ENCODE data around the gene GDNF.
"Not testable (repeated sequence)": the region's sequence is repeated elsewhere in the genome, so short reads cannot be mapped to it uniquely, and the experiment has no call there.

Gene GDNF

DNA sequence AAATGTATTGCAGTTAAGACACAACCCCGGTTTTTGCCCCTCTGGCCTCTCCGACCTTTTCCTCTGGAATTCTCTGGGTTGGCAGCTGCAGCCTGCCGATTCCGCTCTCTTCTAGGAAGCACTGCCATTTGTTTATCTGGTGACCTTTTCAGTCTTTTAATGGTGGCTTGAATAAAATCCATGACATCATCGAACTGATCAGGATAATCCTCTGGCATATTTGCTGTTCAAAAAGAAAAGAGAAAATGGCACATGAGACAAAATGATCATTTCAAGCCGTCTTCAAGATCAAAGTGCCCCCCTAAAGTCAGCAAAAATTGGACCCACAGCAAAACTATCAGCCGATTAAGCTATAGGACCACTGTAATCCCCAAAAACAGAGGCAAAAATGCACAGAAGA, 23.9 kb downstream of the GDNF start:
- DNase-seq (ENCODE audit: low spot score): no peak

DNA sequence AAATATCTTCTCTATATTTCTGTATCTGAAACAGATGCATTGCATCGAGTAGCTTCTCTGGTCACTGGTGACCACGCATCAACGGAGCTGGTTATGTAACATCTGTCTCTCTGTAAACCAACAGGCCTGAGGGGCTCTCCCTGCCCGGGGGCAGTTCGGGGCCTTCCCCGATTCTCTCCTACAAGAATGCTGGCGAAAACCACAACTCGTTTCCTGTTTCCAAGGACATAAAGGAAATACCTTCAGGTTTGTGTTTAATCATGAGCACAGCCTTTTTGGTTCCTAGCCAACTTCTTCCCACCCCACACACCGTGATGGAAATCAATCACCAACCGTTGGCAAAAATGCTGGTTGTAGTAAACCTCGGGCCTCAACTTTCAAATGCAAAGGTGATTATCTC, 25.1 kb downstream of the GDNF start:
- no peak for DNase-seq (ENCODE audit: low spot score)

DNA sequence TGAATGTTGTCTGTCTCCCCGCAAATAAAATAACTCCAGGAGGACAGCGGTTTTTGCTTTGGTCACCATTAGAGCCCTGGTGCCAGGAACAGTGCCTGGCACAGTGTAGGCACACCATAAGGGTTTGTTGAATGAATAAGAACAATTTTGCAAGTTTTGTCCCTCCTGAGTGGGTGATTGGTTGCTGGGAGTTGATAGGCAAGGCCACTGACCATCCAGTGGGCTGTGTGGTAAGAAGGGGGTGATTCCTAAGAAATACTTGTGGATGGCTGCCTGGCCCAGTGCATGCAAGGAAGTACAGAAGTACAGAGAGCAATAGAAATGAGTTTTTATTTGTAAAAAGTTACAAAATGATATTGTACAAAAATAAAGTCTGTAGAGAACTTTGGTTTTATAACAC, 27.5 kb downstream of the GDNF start:
- no peak for DNase-seq (ENCODE audit: low spot score)

DNA sequence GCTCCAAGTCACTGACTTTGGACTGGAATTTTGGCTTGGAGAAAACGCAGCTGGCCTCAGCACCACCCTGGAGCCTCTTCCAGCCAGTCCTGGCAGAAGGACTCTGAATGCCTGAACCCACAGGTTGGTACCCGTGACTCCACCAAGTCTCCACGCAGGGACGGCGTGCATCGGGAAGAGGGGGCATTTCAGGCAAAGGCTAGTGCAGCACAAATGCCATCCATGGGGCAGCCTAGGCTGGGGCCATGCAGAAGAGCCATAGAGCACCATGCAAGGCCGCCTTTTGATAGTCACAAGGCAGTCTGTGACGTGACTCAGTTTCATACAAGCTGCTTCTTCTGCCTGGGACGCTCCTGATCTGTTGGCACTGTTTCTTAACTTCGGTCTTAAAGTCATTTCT, 28.0 kb downstream of the GDNF start:
- no peak for DNase-seq (ENCODE audit: low spot score)

DNA sequence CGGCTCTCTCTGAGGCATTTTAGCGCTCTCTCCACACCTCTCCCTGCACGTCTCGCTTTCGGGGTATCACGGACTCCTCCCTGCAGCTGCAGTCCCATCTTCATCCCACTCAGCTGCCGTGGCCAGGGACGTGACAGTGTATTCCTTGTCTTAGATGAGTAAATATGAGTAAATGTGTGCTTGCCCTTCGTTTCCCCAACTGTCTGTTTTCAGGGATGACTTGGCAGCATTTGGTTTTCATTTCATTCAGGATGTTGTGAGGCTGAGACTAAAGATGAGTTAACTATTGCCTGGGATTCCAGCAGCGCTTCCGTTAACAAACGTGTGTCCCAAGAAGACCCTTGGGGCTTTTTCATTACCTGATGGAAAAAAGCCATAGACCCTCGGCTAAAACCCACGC, 29.5 kb downstream of the GDNF start:
- DNase-seq (ENCODE audit: low spot score): no peak

DNA sequence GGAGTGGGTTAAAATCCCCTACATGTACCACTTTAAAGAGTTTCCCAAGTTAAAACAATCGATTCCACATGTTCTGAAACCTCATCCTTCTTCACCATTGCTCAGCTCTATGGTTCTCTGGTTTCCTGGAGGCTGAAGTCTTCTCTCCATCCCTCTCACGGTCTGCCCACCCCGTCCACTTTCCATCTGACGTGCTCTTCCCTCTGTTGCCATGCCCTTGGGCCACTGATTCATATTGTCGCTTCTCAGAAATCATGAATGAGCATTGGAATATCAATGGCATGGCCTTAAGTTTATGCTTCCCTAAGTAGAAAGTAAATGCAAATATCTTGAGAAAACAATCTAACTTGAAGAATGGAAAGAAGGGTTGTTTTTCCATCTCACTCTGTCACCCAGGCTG, 30.9 kb downstream of the GDNF start:
- no peak for DNase-seq (ENCODE audit: low spot score)

DNA sequence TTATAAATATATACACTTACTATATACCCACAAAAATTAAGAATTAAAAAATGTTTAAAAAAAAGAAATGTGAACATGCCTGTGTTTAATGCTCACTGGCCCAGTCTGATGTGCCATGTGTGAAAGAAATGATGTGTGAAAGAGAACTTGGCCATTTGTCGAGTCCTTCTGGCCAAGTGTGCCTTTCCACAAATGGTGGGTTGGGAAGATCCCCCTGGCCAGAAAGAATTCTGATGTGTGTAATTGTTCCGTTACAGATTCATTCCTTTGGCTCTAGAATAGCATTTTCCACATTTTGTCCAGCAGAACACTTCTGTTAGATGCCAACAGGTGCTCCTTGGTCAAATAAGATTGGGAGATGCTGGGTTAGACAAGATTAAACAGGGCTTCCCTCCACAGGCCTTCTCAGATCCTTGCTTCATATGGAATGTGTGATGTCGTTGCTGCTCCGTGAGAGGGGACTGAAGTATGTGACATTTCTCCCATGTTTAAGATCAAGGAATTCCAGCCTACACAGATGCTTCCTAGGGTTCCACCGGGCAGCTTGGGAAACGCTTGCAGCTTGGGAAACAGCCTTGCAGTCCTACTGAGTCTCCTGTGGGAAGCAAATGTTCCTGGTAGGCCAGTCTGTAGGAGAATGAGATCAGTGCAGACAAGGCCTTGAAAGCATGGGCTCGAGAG, 32.1 kb downstream of the GDNF start:
- no peak for DNase-seq (ENCODE audit: low spot score)

DNA sequence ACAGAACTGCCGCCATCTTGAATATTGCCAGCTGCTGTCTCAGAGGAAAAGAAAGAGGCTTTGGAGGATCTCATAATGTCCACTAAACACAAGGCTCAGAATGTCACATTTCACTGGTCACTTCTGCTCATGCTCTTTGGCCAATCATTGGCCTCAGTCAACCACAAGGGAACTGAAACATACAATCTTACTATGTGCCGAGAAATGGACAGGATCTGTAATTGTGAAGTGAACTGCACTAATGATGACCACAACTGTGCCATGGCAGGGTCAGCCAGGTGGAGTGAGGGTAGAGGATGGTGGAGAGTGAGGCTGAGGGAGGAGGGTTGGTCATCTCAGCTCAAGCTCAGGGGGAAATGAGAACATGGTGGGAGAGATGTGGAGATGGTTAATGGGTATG, 32.8 kb downstream of the GDNF start:
- DNase-seq (ENCODE audit: low spot score): no peak

DNA sequence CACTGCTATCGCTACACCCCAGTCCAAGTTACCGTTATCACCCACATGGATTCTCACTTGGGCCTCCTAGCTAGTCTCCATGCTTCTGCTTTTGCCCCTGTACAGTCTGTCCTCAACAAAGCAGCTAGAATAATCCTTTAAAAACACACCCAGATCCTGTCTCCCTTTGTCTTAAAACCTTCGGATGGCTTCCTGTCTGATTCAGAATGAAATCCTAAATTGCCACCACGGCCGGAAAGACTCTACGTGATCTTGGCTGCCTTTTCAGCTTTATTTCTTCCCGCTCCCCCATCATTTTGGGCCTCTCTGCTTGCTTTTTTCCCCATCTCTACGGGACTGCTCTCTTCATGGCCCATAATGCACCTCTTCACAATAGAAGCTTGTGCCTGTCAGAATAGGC, 33.4 kb downstream of the GDNF start:
- DNase-seq (ENCODE audit: low spot score): no peak

DNA sequence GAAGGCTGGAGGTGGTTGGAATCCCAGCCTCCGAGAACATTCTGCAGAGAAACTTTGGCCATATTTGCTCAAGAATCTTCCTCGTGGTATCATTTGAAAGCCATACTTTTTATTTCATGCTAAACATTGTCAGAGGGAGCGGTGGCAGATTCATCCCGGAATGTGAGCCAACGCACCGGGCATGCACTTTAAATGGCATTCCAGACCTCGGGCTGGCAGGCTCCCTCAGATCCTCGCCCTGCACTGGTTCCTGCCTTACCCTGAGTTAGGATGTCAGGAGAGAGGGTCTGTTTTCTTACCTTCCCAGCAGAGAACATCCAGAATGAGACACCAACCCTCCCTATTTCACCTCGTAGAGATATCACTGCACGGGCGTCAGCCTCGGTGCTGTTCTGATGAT, 33.8 kb downstream of the GDNF start:
- DNase-seq (ENCODE audit: low spot score): no peak

DNA sequence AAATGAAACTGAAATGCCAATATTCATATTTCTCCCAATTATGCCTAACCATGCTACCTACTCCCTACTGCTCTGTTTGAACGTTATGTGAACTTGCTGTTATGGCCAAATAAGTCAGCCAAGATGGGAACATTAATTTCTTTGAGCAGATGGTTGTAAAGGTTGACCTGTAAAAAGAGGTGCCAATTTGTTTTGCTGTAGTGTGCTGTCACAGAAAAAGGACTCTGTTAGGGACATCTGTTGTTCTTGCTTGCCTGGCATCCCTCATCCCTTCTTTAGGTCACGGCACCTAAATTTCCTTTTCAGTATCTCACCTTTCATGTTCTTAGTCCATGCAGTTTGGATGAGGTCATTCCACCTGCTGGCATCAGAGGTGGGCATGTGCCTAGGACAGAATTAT, 35.4 kb downstream of the GDNF start:
- DNase-seq (ENCODE audit: low spot score): no peak

DNA sequence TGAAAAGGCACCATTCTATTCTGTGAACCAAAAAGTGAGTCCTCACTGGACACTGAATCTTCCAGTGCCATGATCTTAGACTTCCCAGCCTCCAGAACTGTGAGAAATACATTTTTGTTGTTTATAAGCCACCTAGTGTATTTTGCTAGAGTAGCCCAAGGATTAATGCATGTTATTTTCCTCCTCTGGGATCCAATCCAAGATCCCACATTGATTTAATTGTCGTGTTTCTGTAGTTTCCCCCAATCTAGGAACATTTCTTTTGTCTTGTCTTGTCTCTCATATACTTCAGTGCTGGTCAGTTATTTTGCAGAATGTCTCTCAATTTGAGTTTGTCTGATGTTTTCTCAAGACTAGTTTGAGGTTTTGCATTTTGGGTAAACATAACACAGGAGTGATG, 36.4 kb downstream of the GDNF start:
- no peak for DNase-seq (ENCODE audit: low spot score)

DNA sequence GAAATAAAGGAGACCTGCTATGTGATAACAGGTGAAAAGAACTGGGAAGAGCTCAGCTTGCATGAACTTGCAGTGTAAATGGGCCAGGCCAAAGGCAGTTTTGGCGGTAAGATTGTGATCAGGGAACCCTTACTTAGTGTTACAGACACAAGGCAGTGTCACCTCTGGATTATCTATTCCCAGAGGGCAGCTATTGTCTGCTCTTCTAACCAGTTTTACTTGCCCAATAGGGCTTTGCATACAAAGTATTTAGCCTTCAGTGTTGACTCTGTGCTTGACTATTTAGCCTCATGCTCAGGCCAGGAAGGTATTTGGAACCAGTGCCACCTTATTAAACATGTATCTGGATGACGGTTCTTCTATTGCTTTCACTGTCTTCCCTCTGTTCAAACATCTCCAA, 38.3 kb downstream of the GDNF start:
- no peak for DNase-seq (ENCODE audit: low spot score)

DNA sequence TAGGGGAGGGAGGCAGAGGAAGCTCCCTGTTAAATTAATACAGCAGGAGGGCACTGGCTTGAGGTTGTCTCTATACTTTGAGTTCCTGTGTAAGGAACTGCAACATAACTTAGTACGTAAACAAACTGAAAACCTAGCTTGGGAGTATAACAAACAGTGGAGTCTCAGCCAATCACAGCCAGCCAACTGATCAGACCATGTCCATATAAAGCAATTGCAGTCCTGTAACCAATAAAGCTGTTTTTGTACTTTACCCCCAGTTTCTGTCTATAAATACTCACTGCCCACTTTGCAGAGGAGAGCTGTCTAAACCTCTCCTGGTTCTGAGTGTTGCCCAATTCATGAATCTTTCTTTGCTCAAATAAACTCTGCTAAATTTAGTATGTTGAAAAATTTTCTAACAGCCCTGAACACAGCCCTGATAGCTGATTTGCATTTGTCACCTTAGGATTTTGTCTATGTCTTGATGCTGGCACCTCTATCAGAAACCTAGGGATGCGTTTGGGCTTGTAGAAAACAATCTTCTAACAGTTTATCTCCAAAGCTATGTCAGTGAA, 39.9 kb downstream of the GDNF start:
- DNase-seq (ENCODE audit: low spot score): no peak

DNA sequence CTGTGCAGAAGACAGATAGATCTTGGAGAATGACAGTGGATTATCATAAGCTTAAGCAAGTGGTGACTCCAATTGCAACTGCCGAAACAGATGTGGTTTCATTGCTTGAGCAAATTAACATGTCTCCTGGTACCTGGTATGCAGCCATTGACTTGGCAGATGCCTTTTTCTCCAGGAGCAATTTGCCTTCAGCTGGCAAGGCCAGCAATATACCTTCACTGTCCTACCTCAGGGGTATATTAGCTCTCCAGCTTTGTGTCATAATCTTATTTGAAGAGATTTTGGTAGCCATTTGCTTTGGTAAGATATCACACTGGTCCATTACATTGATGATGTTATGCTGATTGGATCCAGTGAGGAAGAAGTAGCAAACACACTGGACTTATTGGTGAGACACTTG, 43.4 kb downstream of the GDNF start:
- DNase-seq (ENCODE audit: low spot score): not testable (repeated sequence)

DNA sequence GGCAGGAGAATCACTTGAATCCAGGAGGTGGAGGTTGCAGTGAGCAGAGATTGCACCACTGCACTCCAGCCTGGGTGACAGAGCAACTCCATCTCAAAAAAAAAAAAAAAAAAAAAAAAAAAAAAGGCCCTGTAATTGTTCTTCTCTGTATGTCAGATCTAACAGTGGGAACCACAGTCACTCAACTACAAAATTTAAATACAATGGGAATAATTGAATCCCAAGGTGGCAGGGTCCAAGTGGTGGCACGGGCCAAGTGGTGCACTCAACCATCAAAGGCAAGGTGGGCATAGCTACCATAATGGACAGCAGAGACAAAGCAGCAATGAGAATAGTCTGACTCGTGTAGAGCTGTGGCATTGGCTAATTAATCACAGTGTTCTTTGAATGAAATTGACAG, 44.5 kb downstream of the GDNF start:
- DNase-seq (ENCODE audit: low spot score): not testable (repeated sequence)

DNA sequence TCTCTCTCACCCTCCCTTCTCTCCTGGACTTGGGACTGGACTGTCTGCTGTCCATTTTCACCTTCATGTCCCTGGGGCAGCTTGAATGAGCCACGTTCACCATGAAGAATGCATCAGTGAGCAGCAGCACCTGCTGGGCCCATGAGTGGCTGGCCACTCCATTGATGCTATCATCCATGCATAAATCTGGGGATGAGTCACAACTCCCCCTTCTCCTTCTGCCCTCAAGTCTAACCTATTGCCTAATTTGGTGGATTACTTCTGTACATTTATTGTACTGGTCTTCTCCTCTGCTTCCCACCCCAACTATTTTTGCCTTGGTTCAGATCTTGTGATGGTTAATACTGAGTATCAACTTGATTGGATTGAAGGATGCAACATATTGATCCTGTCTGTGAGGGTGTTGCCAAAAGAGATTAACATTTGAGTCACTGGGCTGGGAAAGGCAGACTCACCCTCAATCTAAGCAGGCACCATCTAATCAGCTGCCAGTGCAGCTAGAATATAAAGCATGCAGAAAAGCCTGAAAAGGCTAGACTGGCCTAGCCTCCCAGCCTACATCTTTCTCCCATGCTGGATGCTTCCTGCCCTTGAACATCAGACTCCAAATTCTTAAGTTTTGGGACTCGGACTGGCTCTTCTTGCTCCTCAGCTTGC, 46.7 kb downstream of the GDNF start:
- DNase-seq (ENCODE audit: low spot score): no peak

DNA sequence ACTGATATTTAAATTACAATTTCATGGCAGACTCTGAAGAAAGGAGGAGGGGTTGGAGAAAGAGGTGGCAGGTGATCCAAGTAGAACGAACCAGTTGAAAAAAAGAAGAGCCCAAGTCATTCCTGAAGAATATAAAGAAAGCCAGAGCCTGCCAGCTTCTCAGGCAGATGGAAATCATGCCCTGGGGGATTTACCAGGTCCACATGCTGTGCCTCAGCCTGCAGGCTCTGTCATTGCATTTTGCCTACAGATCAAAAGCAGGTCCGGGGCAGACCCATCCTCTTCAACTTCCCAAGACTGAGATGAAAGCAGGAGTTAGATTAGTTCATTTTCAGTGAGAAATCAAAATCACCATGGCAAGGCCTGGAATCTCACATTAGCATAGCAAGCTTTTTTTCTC, 48.5 kb downstream of the GDNF start:
- no peak for DNase-seq (ENCODE audit: low spot score)

DNA sequence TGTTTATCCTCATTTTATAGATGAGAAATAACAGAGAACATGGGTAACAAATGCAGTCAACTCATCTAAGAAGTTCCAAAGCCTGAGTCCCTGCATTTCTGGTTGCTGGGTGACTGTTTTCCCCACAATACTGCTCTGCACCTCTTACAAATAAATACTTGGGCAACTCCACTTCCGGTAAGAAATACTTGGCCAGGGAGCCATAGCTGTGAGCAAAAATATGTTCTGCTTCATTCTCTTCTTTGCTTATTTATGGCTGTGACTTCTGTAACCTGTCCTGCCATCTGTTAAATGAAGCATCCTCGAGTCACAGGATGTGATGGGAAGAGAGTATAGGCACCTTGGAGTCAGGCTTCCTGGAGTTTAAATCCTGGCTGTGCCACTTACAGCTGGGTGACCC, 49.9 kb downstream of the GDNF start:
- DNase-seq (ENCODE audit: low spot score): no peak

DNA sequence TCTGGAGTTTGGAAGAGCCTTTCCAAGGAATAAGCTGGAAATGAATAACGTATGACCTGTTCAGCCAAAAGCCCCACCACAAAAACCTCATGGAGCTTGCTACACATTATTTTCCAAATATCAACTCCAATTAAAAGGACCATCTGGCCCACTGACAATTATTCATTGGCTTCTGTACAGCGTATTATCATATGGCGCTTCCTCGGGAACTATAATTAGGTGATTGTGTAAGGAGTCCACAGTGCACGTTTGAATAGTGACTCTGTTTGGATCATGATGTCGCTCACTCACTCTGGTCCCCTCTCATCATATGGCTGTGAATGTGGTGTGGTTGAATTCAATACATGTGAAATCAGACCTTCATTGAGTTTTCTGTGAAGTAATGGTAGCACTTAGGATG, 52.1 kb downstream of the GDNF start:
- DNase-seq (ENCODE audit: low spot score): no peak

DNA sequence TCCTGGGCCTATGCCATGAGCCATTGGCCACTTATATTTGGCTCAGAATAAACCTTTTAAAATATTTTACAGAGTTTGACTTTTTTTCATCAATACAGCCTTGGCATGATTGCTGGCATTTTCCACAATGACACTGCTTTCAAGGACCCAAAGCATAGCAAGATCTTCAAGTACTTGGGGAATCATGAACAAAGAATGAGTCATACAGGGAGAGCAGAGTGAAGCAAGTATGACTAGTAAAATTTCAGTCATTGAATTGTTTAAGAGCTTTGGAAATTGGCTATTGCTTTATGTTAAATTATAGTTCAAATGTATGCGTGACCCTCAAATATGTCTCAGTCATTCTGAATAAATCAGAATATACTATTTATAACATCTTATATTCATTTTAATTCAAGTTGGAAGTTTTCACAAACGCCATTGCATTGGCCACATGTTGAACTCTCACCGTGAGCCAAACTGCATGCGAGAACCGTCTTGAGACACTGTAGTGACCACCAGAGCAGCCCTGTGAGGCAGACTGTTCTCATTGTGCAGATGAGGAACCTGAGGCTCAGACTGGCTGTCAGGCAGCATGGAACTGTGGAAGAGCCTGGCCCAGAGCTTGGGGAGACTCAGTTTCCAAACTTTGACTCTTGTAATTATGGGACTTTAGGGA, 52.9 kb downstream of the GDNF start:
- DNase-seq (ENCODE audit: low spot score): no peak

DNA sequence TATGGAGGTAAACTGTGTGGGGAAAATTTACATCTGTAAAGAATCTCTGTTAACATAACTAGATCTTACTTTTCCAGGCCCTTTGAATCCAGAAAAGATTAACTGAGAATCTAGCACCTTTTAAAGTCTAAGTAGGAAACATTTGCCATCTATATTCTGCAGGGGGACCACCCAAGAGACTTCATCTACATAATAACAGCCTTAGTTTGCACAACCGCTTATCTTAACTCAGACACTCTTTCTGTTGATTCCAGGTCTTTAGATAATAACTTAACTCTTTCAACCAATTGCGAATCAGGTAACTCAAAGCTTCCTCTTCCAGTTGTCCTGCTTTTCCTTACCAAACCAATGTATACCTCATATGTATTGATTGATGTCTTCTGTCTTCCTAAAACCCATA, 53.4 kb downstream of the GDNF start:
- DNase-seq (ENCODE audit: low spot score): no peak

DNA sequence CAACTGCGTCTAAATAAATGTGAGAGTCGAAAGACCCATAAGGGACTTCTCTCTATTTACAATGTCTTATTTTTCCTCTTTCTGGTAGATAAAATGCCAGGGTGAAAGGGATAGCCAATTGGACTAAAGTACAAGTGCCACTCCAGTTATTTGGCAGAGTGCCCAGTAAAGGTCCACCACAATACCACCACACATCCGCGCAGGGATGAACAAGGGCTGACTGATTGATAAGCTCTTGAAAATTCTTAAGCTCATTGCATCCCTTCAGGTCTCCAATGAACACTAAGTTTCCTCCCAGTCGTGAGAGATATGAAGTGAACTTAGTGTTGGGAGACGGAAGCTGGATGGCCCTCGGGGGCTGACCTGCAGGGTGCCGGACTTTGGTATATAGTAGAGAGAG, 58.4 kb downstream of the GDNF start:
- DNase-seq (ENCODE audit: low spot score): not testable (repeated sequence)
